HG02981 (cell line): ENCODE data around the gene AGBL1.

Source experiments
- ATAC-seq: cut with Tn5 transposase; IDR thresholded peaks from one replicate; pipeline ENCODE4 v1.9.1; 2021; ENCODE audit warnings: mild to moderate bottlenecking, moderate library complexity; ENCODE audit not compliant: unreplicated experiment

Gene AGBL1

DNA sequence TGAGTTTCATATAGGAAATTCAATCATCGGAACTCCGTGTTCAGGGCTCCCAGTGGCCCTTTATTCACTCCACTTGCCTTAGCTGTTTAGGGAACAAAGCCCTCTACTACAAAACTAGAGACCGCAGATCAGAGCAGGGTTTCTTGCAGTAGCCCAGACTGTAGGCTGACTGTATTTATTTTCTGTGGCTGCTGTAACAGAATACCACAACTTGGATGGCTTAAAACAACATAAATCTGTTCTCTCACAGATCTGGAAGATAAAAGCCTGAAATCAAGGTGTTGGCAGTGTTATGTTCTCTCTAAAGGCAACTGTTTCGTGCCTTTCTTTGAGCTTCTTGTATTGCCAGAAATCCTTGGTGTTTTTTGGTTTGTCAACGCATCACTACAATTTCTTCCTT is 479.0 kb downstream of the AGBL1 start:
- no peak for ATAC-seq

DNA sequence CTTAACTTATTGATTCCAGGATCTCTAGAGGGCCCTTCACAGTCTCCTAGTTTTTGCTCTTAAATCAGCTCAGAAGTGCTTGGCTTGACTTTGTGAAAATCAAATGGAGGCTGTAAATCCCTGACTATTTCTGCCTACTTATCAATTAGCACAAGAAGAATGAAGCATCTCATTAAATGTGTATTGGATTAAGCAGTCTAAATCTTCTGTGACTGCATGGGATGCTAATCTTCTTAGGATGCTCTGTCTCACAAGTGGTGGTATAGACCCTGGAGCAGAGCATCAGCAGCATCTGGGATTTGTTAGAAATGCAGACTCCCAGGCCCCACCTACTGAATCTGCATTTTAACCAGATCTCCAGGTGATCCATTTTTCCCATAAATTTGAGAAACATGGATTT is 488.7 kb downstream of the AGBL1 start:
- ATAC-seq = no peak

DNA sequence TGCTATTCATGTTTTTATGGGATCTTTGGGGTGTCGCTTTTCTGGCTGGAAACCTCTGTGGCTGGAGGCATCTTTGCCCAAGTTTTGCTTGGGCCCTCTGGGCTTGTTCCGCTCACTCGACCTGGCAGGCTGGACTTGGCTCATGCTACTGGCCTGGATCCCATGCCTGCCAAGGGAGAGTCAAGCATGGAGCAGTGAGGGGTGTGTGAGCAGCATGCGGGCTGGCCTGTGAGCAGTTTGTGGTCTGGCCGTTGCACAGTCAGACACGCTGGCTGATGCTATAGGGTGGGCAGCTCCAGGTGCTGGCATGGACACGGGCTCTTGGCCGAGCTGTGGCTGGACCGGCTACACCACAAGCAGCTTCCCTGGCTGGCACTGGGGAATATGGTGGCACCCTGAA is 491.1 kb downstream of the AGBL1 start:
- no peak for ATAC-seq

DNA sequence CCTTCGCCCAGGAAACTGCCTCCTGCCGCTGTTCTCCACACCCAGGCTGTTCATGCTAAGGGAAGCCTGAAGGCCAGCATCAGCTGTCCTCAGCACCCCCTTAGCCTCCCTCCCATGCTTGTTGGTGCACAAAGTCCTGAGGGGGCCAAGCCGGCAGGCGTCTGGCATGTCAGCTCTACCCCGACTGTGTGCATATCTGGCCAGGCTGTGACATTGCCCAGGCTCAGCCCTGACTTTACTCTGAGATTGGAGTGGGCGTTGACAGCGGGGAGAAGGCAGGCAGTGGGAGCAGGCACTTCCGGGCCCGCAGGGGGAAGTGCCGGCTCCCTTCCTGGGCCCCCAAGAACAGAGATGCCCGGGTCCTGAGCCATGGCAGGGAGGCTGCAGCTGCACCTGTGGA is 492.2 kb downstream of the AGBL1 start:
- ATAC-seq = no peak

DNA sequence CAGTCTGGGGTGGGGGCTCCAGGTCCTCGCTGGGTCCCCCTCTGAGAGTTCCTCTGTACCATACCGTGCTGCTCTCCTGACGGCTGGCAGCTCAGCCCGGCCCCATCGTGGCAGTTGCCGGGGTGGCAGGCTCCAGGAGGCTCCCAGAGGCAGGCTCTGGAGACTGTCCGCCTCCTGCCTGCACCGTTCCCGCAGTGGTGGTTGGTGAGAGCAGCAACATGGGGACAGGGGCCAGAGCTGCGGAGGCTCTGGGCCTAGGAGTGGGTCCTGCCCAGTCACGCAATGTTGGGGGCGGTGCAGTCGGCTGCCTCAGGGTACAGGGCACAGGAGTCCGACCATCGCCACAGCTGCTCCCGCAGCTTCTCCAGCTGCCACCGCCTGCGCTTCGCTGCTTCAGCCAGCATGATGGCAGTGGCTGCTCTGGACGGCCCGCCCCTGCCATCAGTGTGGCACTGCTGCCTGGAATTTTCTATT is 492.7 kb downstream of the AGBL1 start:
- ATAC-seq = no peak

DNA sequence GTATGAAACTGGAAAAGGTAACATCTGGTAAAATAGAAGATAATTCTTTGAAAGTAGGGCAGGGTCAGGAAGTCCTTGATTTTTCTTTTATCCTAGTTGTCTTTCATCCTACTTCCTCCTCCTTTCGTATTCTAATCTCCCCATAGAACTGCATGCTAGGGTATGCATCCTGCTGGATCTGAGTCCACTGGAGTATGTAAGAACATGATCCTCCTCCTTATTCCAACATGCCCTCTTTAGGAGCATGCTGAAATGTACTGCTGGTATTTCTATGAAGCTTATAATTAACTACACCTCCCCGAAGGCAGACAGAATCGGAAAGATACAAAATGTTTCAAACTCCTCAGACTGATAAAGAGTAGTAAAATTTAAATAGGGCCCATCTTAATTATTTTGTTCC is 493.8 kb downstream of the AGBL1 start:
- no peak for ATAC-seq

DNA sequence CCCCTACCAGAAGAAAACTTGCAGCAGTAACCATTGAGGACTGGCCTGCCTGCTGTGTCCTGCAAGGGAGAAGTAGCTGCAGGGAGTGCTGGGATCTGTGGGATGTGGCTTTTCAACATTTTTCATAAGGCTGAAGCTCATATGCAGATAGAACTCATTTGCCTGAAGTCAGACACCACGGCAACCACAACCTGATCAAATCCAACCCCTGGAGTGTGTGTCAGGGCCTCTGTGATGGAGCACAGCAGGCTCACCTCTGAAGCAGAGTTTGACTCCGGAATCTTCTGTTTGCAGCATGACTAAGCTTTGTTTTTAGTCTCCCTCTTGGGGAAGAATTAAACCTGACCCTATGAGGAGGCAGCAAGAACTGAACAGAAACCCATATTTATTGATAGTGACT is 508.7 kb downstream of the AGBL1 start:
- ATAC-seq = no peak

DNA sequence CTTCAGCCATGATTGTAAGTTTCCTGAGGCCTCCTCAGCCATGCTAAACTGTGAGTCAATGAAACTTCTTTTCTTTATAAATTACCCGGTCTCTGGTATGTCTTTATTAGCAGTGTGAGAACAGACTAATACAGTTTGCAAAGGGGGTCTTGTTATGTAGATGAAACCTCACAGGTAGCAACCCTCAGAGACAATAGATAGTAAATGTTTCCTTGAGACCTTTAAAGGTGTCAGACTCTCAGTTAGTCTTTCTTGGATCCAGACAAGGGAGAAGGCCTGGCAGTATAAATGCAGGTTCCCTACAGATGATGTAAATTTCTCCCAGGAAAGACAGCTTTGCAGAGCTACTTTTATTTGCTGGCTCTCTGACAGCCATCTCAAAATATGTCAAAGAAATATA is 510.8 kb downstream of the AGBL1 start:
- ATAC-seq = no peak

DNA sequence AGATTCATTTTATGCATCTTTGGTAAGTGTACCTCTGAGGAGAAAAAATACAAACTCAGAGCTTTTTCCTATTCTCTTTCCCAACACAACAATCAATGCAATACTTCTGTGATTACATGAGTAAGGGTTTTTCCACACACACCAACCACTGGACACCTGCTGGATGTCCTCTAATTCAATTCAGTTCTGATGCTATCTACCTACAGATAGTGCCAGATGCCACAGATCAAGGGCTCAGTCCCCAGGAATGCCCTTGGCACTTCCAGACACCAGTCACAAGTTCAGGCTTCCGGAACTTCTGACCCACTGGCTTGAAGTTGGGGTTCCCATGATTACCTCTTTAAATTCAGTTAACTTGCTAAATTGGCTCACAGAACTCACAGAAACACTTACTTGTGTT is 511.5 kb downstream of the AGBL1 start:
- no peak for ATAC-seq

DNA sequence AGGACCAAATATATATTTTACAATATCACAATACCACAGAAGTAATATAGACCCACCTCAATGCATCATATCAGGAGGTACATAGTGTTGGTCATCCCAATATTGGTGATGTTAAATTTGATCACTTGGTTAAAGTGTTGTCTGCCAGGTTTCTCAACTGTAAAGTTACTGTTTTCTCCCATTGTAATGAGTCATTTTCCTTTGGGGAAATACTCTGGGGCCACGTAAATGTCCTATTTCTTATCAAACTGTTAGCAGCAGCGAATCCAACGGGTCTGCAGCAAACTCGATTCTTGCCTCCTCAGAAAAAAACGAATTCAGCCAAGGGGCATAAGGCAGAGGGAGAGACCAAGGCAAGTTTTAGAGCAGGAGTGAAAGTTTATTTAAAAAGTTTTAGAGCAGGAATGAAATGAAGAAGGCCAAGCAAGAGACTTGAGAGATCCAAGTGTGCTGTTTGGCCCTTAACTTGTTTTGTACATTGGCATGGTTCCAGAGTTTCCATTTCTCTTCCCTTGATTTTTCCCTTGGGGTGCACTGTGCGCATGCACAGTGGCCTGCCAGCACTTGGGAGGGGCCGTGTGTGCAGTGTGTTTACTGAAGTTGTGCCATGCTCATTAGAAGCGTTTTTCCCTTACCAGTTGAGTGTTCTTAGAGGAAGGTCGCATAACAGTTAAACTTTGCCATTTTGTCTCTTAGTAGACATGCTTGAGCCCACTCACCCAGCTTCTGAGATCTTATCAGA is 512.5 kb downstream of the AGBL1 start:
- ATAC-seq = no peak

DNA sequence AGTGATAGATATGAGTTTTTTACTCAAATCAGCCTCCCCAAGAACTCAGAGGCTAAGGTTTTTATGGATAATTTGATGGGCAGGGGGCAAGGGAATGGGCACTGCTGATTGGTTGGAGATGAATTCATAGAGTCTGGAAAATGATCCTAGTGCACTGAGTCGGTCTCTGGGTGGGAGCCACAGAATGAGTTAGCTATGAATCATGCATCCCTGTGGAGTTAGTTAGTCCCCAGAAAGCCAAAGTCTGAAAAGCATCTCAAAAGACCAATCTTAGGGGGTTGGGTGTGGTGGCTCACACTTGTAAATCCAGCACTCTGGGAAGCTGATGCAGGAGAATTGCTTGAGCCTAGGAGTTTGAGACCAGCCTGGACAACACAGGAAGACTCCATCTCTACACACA is 516.1 kb downstream of the AGBL1 start:
- no peak for ATAC-seq

DNA sequence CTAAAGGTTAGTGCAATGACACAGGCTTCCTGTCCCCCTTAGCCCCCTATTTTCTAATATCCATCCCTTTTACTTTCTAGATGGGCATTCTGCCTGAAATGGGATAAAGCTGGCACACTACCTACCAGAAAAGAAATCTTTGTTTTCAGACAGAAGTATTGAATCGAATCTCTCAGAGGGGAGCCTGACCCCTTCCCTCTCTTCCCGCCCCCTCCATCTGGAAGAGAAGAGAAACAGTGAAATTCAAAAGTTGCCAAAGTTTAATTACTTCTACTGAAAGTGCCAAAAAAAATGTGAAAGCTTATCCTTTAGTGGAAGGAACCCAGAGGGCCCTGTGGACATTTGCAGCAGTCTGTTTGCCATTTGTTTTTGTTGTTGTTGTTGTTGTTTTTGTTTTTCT is 523.8 kb downstream of the AGBL1 start:
- ATAC-seq = no peak

DNA sequence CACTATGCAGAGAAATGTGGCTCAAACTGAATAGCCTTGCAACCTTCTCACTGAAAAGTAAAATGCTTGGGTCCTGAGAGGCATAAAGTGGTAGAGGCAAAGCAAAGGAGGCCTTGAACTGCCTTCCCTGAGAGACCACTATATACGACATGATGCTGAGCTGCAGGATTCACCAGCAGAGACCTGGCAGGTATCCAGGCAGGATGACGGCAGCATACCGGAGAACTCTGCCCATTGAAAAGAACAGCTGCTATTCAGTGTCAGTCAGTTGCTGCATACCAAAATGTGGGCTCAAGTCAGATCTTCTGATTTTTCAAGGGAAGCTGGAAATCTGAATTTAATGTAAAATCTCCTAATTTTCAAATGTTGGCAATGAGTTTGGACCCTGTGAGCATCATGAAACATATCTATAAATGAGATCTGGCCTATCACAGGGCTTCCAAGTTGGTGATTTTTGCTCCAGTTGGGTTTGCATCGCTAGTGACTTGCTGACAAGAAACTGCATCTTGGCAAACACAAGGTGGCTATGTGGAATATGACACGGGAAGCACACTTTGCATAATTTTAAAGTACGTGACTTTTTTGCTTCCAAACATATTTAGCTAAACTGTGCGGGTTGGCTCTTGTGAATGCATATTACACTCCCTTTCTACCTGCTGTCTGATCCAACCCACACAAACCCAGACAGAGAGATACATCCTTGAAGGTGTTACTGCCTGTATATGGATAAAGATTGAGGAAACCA is 529.0 kb downstream of the AGBL1 start:
- no peak for ATAC-seq

DNA sequence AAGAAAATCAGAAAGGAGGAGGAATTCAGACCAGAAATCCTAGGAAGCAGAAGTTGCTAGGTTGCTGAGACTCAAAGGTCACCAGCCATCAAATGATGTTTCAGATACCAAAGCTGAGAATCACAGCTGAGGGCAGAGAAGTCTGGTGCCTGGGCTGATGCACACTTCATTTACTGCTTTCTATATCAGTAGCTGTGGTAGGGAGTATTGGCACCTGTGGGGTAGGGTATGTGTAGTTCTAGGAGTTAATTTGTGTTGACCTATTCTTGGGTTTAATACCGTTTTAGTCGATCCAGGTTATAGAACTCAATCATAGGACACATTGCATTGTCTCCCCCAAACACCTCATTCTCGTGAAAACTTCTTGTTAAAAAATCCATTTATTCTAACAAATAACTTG is 529.6 kb downstream of the AGBL1 start:
- ATAC-seq = no peak

DNA sequence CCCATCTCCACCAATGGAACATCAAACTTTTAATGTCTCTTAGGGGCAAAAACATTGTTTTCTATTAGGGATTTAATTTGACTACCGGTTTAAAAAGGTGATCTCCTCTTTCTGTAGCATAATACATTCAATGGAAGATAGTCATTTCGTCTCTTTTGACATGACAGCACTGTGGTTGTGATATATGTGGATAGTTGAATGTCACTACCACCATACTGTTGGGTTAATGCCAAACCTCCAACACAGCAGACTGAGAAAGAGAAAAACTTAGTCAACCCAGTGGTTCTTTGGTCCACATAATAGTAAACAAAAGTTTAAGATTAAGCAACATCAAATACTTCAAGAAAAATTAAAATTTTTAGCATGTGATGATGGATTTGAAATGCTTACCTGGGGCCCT is 530.4 kb downstream of the AGBL1 start:
- ATAC-seq = no peak

DNA sequence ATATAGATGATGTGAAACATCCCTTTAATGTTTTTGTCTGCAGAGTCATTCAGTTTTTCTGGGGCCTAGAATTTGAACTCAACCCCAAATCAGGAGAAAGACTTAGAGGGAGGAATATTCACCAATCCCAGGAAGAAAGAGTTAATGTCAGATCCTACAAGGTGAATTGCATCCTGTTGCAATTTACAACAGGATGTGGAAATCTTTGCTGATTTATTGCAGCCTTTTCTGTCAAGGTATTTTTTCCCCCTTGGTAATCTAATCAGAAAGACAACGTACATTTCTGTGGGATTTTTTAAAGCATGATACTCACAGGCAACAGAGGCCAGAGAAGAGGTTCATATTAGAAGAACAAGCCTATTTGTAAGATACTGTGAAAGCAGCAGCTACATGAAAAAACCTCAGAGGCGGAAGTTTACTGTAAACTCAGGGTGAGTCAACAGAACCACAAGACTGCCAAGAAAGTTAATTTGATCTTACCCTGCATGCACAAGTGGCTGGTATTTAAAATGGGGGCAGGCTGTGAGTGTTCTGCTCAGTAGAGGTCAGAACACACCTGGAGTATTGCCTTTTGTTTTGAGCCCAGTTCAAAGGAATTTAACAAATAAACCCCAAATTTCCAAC is 531.9 kb downstream of the AGBL1 start:
- no peak for ATAC-seq

DNA sequence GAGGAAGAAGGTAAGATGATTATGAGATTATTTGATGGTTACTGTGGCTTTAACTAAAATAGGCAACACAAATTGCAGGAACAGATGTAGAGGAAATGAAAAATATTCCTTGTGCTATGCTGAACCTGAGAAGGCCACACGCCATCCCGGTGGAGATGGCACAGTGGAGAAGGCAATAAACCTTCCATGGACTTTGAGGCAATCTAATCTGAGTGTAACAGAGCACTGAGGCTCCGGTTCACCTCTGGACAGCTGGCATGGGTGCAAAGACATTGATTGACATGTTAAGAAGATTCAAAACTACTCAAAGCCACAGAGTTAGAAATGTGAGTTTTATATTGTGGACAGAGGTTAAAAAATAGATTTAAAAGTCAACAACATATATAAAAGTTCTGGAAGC is 535.7 kb downstream of the AGBL1 start:
- ATAC-seq = no peak

DNA sequence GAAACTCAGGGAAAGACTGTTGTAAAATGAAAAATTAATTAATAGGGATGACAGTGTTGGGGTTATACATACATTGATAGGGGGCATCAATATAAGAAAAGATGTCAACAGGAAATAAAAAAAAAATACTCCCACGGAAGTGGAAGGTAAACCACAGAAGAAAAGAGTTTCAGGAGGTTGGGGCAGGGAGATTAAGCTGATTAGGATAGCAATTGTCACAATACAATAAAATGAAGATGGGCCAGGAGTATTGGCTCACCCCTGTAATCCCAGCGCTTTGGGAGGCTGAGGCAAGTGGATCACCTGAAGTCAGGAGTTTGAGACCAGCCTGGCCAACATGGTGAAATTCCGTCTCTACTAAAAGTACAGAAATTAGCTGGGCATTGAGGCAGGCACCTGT is 536.1 kb downstream of the AGBL1 start:
- no peak for ATAC-seq

DNA sequence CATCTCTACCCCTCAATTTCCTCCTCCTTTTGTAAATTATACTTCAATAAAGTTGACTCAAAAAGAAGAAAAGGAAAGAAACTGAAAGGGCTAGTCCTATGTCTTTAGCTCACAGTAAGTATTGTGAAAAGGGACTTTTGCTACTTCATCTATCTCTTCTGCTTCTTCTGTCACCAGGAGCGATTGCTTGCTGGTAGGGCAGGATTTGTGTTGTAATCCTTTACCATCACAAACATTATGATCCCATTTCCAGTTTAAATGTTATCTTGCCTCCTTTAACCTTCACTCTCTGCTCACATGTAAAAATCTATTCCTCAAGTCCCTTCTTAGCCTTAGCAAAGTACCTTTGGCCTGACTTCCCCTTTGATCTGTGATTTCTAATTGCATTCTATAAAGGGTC is 537.1 kb downstream of the AGBL1 start:
- no peak for ATAC-seq

DNA sequence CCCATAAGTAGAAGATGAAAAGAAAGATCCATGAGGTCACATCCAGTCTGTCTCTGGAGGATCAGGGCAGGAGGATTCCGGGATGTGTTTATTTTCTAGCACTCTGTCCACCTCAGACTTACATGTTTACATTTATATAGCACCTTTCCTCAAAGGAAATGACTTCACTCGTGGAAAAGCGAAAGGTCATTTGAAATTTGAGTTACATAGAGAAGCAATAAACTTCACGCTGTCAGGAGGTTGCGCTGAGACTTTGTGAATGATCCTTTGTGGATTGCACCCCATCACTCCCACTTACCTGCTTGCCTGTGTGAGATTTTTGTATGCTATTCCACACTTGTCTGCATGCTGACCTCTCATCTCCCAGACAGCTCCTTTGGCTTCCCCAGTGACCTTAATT is 540.5 kb downstream of the AGBL1 start:
- no peak for ATAC-seq

DNA sequence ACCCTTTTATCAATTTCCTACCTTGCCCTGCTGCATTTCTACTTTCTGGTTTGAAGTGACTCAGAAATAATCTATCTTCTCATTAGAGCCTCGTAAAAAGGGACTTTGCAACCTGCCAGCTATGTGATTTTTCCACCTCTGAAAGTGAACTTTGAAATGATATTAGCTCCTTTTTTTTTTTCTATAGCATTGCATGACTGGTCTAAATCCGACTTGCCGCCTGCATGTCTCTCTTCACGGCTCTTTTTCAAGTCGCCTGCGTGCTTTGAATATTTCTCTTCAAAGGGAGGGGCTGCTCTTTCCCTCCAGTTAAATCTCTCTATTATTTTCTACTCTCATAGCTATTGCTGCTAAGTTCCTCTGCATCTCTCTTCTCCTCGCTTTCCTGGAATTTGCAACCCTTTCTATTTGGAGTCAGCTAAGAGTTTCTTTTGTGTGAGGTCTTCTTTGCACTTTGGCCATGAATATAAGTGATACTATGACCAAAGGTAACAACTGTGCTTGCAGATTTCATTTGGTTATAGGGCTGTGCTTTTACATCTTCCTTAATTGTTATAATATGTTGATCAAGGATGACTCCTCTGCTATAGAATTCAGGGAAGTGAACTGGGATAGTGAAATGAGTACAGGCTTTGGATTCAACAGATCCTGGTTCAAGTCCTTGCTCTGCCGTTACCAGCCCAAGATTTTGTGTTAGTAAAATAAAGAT is 541.1 kb downstream of the AGBL1 start:
- ATAC-seq = no peak

DNA sequence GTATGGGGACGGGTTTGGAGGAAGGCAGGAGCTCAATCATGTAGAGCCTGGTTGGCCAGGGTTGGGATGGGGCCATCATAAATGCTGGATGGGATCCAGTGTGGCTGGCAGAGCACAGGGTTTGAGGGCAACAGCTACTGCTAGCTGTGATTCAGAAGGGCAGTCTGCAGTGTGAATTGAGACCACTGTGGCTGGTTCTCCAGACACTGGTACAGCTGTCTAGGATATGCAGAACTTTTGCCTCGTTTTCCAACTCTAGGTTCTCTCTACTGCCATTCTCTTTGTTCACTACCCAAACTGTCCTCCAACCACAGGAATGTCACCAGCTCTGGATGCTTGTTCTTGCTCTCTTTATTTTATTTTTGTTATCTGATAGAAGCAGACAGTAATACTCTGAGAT is 543.6 kb downstream of the AGBL1 start:
- ATAC-seq = no peak
